GM23248 (cell line): Measurements from ENCODE around the gene SMC4. TPM values are rescaled to one million over a fixed set of nuclear protein-coding genes. Genes with fewer than 3 reads are reported as not detected.

Source experiments
- DNase-seq: peaks from one replicate; pipeline ENCODE4 v3.0.0-alpha.2; 2015
- H2AFZ ChIP-seq: fragments of 200-600 bp; sonication (generic); 2 replicates; pipeline ENCODE4 v1.6.1; 2016; ENCODE audit warnings: antibody characterized with exemption
- H3F3A ChIP-seq: fragments of 200-600 bp; sonication (generic); 2 replicates; pipeline ENCODE4 v1.6.1; 2016; ENCODE audit warnings: mild to moderate bottlenecking, antibody characterized with exemption, mixed run types; ENCODE audit not compliant: insufficient read depth
- H3K27ac ChIP-seq: fragments of 200-600 bp; sonication (generic); 2 replicates; pipeline ENCODE4 v1.5.1; 2016; ENCODE audit warnings: mild to moderate bottlenecking
- H3K27me3 ChIP-seq: fragments of 200-600 bp; sonication (generic); replicated peaks from 2 replicates; pipeline ENCODE4 v1.6.1; 2016; ENCODE audit warnings: mild to moderate bottlenecking; ENCODE audit not compliant: insufficient read depth
- H3K36me3 ChIP-seq: fragments of 200-600 bp; sonication (generic); 2 replicates; pipeline ENCODE4 v1.6.1; 2016; ENCODE audit warnings: low read depth, mild to moderate bottlenecking
- H3K4me1 ChIP-seq: fragments of 200-600 bp; sonication (generic); 2 replicates; pipeline ENCODE4 v1.6.1; 2016; ENCODE audit warnings: mild to moderate bottlenecking; ENCODE audit not compliant: insufficient read depth
- H3K4me2 ChIP-seq: fragments of 200-600 bp; sonication (generic); one replicate; pipeline ENCODE4 v1.6.1; 2016; ENCODE audit warnings: mild to moderate bottlenecking; ENCODE audit not compliant: unreplicated experiment
- H3K4me3 ChIP-seq: fragments of 200-600 bp; sonication (generic); 2 replicates; pipeline ENCODE4 v1.5.1; 2016; ENCODE audit warnings: mild to moderate bottlenecking
- H3K79me2 ChIP-seq: fragments of 200-600 bp; sonication (generic); 2 replicates; pipeline ENCODE4 v1.6.1; 2016; ENCODE audit warnings: mild to moderate bottlenecking; ENCODE audit not compliant: insufficient read depth
- H3K9ac ChIP-seq: fragments of 200-600 bp; sonication (generic); 2 replicates; pipeline ENCODE4 v1.6.1; 2016; ENCODE audit warnings: mild to moderate bottlenecking
- H3K9me2 ChIP-seq: fragments of 200-600 bp; sonication (generic); 2 replicates; pipeline ENCODE4 v1.6.1; 2016; ENCODE audit warnings: mixed run types, mild to moderate bottlenecking, moderate library complexity; ENCODE audit not compliant: insufficient read depth
- H3K9me3 ChIP-seq: fragments of 200-600 bp; sonication (generic); one replicate; pipeline ENCODE4 v1.6.1; 2017; ENCODE audit warnings: low read depth
- H4K20me1 ChIP-seq: fragments of 200-600 bp; sonication (generic); 2 replicates; pipeline ENCODE4 v1.6.0; 2016; ENCODE audit not compliant: insufficient read depth
- EZH2 ChIP-seq: fragments of 200-600 bp; sonication (generic); IDR thresholded peaks from 2 replicates; pipeline ENCODE4 v1.6.1; 2018; ENCODE audit warnings: antibody characterized with exemption, mild to moderate bottlenecking; ENCODE audit not compliant: insufficient read depth, poor library complexity, severe bottlenecking
- EZH2phosphoT487 ChIP-seq: fragments of 200-600 bp; sonication (generic); IDR thresholded peaks from 2 replicates; pipeline ENCODE4 v1.6.1; 2018; ENCODE audit warnings: antibody characterized with exemption, moderate library complexity, mild to moderate bottlenecking, low read depth; ENCODE audit not compliant: insufficient read depth
- WGBS, 2 experiments: methylation state at CpG; one replicate each; pipeline ENCODE4 v1.1.6; 2015 to 2017; ENCODE audit warnings: low lambda C conversion rate in 2 of 2, low coverage in 1 of 2; ENCODE audit errors: missing lambda C conversion rate in 2 of 2; 5-methylcytosine and 5-hydroxymethylcytosine counted together
- in situ Hi-C: fragments of 300-500 bp; cut with MboI; formaldehyde crosslinking; loops from 2 replicates; pipeline ENCODE4 v1.15.0; 2020
- polyA plus RNA-seq: library from polyadenylated mRNA; unstranded; fragments of >200 nt; fragmentation: Nextera tagmentation; extraction: Ambion mirVana; gene quantifications from 2 replicates; pipeline ENCODE4 v1.2.1, GENCODE V29; 2016
- total RNA-seq: library from RNA; depleted of rRNA; stranded (reverse); fragments of >200 nt; shearing (Covaris generic); gene quantifications from 2 replicates; pipeline ENCODE4 v1.2.3, GENCODE V29; 2014

SMC4 gene
- total and polyA plus RNA-seq, 2 experiments from 2014 or later: 69.7 to 73.6 TPM

DNA sequence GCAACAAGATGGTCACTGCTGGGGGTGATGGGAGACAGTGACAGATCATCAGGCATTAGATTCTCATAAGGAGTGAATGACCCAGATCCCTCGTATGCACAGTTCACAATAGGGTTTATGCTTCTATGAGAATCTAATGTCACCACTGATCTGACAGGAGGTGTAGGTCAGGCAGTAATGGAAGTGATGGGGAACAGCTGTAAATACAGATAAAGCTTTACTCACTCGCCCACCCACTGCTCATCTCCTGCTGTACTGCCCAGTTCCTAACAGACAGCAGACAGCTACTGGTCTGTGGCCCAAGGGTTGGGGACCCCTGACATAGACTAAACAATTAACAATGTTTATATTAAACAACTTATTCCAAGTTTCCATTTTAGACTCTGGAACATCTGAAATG, 25.8 kb upstream of the SMC4 start:
- DNase-seq: no peak
- 89 to 100% methylated on average over 2 of the region's 2 CpGs for WGBS, 2 experiments
- H2AFZ ChIP-seq: no peak overlapping the region

DNA sequence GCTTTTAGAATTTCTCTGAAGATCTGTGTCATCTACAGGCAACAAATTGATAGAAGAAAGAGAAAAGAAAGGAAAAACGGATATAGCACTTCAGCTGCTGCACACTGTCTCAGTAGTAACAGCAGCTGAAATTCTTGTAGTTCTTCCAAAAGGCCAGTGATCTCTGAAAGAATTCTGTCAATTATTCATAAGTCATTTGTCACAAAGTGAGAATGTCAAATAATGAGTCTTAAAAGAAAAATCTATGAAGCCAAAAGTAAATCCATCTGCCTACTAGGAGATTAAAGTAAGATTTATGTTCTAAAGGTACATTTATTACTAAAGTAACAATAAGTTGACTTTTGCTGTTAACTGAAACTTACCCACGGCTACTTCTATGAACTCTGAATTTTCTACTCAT, 25.0 kb upstream of the SMC4 start:
- Histone ChIP-seq H2AFZ (no peak overlapping the region), H3K4me1 (peaks cover 72% of the 10 kb centered on the region), H3F3A (peaks cover 55% of the 10 kb centered on the region), H3K9me3 (no peaks in the 10 kb centered on the region), H3K4me2 (peak overlapping the region; percentile 13), H3K79me2 (peaks cover 15% of the 10 kb centered on the region), H4K20me1 (no peaks in the 10 kb centered on the region), H3K27me3 (no peaks in the 10 kb centered on the region), H3K9me2 (no peaks in the 10 kb centered on the region), H3K4me3 (peak overlapping the region; percentile 2; the same call in 1 of the 2 replicates), H3K36me3 (no peaks in the 10 kb centered on the region; the same call in 1 of the 2 replicates), H3K27ac (no peak overlapping the region), H3K9ac (no peak overlapping the region)
- TF ChIP-seq EZH2phosphoT487 (no peak), EZH2 (no peak)
- DNase-seq: peak; percentile 11
- in situ Hi-C loops: no loop called here
- 60 to 62% methylated on average over 2 of the region's 2 CpGs for WGBS, 2 experiments

More for the DNA sequence above, 25.8 kb upstream of the SMC4 start:
- peaks cover 64% of the 10 kb centered on the region for H3K4me1 ChIP-seq
- peaks cover 55% of the 10 kb centered on the region for H3F3A ChIP-seq
- in situ Hi-C loops: no loop called here
- H3K9me2 ChIP-seq: no peaks in the 10 kb centered on the region
- TF ChIP-seq EZH2 (no peak), EZH2phosphoT487 (no peak)
- H3K27ac ChIP-seq: no peak overlapping the region
- H3K9ac ChIP-seq: no peak overlapping the region
- no peak overlapping the region for H3K4me2 ChIP-seq
- no peaks in the 10 kb centered on the region for H4K20me1 ChIP-seq
- H3K79me2 ChIP-seq: 0 out of 2 replicates have a peak, but pooled peaks cover 9% of the 10 kb centered on the region
- no peaks in the 10 kb centered on the region for H3K9me3 ChIP-seq
- H3K27me3 ChIP-seq: no peaks in the 10 kb centered on the region
- no peaks in the 10 kb centered on the region; the same call in 1 of the 2 replicates for H3K36me3 ChIP-seq
- no peak overlapping the region for H3K4me3 ChIP-seq

DNA sequence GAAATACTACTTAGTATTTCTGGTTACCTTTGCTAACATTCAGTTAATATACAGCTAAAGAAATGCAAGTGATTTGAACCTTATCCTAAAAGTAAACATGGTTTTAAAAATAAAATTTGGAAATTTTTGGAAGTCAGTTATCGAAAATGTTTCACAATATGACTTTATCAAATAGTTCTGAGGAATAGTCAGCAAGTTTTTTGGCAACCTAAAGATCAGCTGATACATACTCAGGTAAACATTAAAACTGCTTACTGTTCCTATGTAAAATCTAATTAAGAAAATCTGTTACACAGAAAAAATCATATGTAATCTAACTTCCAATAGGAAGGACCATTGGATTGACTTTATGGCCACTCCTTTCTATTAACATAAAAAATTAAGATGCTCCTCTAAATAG, 24.5 kb upstream of the SMC4 start:
- Histone ChIP-seq H3F3A (peaks cover 55% of the 10 kb centered on the region), H3K27me3 (no peaks in the 10 kb centered on the region), H2AFZ (no peak overlapping the region), H3K4me2 (peak overlapping the region; percentile 13), H3K9ac (no peak overlapping the region), H3K27ac (no peak overlapping the region), H3K79me2 (peaks cover 19% of the 10 kb centered on the region), H4K20me1 (no peaks in the 10 kb centered on the region), H3K4me1 (peaks cover 75% of the 10 kb centered on the region), H3K36me3 (no peaks in the 10 kb centered on the region; the same call in 1 of the 2 replicates), H3K9me2 (no peaks in the 10 kb centered on the region), H3K9me3 (no peaks in the 10 kb centered on the region), H3K4me3 (peak overlapping the region; percentile 2; the same call in 1 of the 2 replicates)
- WGBS, 2 experiments: 84 to 97% methylated on average over 1 of the region's 1 CpG
- TF ChIP-seq EZH2phosphoT487 (no peak), EZH2 (no peak)
- in situ Hi-C loops: no loop called here
- DNase-seq: no peak

DNA sequence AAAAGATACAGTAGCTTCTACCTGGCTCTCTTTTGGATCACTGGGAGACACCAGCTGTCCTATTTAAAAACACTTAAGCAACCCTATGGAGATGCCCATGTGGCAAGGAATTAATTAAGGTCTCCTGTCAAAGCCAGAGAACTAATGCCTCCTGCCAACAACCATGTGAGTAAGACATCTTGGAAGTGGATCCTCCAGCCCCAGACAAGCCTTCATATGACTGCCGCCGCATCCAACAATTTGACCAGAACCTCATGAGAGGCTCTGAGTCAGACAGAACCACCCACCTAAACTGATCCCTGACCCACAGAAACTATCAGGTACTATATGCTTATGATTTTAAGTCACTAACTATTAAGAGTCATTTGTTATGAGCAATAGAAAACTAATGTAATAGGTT, 22.8 kb upstream of the SMC4 start:
- Histone ChIP-seq H3K27me3 (no peaks in the 10 kb centered on the region), H3K9me2 (no peaks in the 10 kb centered on the region), H3K9ac (no peak overlapping the region), H3K4me3 (no peak overlapping the region), H3F3A (peaks cover 61% of the 10 kb centered on the region), H3K4me2 (peak overlapping the region; percentile 51), H3K36me3 (no peaks in the 10 kb centered on the region; the same call in 1 of the 2 replicates), H3K27ac (peak overlapping the region; percentile 73), H3K79me2 (peaks cover 30% of the 10 kb centered on the region), H3K9me3 (no peaks in the 10 kb centered on the region), H2AFZ (no peak overlapping the region), H4K20me1 (no peaks in the 10 kb centered on the region), H3K4me1 (peaks cover 81% of the 10 kb centered on the region)
- no peak for TF ChIP-seq EZH2
- TF ChIP-seq EZH2phosphoT487: no peak
- 0 to 5% methylated on average over 2 of the region's 2 CpGs for WGBS, 2 experiments
- DNase-seq: peak; percentile 94
- in situ Hi-C loops: no loop called here
